GM12891 (cell line): ENCODE measurements around the gene TXNL4A.

Source experiments
- POLR2A ChIP-seq: IDR thresholded peaks from 2 replicates; pipeline ENCODE4 v1.6.1; 2011; ENCODE audit warnings: low read depth, low read length, control low read depth
- TAF1 ChIP-seq: IDR thresholded peaks from 2 replicates; pipeline ENCODE4 v1.6.1; 2011; ENCODE audit warnings: low read depth, low read length, control low read depth

DNA sequence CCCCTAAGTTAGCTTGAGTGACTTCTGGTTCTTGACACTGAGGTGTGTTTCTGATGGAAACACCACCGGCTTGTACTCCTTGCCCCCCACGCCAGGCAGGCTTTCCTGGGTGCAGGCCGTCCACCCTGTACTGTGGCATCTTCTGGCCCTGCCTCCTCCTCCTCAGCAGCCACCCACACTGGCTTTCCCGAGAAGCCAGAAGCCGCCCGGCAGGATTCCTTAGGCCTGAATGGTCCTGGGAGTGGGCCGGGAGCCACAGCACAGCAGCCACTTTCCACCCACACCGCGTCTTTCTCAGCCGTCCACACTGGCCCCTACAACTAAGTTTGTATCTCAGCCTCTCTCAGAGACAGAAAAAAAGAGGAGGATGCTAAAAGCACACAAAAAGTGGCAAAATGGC, 26.1 kb downstream of the TXNL4A start:
- TF ChIP-seq POLR2A: no peak
- TF ChIP-seq TAF1: no peak
